ENCODE results near the gene NPPA.

NPPA gene

DNA sequence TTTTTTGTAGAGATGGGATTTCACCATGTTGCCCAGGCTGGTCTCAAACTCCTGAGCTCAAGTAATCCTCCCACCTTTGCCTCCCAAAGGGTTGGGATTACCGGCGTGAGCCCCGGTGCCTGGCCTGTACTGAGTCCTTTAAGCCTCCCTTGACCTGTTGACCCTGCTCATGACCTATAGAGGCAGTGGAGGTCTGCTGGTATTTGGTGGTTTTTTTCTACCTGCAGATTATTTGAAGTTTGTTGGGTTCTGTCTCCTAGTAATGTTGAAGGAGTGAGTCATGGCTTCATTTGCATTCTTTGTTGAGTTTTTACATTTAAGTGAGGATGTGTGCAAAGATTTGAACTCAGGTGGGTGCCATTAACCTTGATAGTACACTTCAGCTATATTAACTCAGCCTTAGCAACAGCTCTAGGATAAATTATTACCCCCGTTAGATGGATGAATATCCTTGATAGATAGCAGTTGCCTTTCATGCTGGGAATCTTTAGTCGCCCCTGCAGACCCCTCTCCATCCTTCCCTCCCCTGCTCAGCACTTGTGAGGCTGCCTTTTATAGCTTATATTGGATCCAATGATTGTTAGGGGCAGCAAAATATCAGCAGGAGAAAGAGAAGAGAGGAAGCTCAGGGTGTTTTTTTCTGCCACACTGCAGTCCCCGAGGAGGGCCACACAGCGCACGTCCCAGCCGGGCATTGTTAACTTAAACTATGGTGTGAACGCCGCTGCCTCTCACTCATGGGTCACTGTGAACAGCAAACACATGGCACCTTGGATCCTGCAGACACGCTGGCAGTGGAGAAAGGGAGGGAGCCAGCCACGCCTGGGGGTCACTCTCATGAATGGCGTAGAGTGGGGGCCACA, 26.0 kb upstream of the NPPA start:
- DNase-seq = no peak

DNA sequence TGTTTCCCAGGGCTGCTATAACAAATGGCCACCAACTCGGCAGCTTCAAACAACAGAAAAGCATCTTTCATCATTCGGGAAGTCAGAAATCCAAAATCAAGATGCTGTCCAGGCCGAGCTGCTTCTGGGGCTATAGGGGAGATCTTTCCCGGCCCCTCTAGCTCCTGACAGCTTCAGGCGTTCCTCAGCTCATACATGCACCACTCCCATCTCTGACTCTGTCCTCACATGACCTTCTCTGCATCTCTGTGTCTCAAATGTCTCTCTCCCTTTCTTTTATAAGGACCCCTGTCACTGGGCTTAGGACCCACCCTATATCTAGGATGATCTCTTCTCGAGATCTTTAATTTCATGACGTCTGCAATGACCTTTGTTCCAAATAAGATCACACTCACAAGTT, 25.0 kb upstream of the NPPA start:
- no peak for DNase-seq

GRCh38 chr1:11869650-11870207, 22.1 kb upstream of the NPPA start:
- no peak for DNase-seq

GRCh38 chr1:11869104-11869503, 21.5 kb upstream of the NPPA start:
- no peak for DNase-seq

GRCh38 chr1:11868331-11868980, 20.9 kb upstream of the NPPA start:
- DNase-seq = no peak

GRCh38 chr1:11862890-11863289, 15.3 kb upstream of the NPPA start:
- DNase-seq = peak; percentile 19

- no peak for DNase-seq
Measured at GRCh38 chr1:11860587-11860986, 13.0 kb upstream of the NPPA start.

- no peak for DNase-seq
Measured at GRCh38 chr1:11860083-11860482, 12.5 kb upstream of the NPPA start.

DNA sequence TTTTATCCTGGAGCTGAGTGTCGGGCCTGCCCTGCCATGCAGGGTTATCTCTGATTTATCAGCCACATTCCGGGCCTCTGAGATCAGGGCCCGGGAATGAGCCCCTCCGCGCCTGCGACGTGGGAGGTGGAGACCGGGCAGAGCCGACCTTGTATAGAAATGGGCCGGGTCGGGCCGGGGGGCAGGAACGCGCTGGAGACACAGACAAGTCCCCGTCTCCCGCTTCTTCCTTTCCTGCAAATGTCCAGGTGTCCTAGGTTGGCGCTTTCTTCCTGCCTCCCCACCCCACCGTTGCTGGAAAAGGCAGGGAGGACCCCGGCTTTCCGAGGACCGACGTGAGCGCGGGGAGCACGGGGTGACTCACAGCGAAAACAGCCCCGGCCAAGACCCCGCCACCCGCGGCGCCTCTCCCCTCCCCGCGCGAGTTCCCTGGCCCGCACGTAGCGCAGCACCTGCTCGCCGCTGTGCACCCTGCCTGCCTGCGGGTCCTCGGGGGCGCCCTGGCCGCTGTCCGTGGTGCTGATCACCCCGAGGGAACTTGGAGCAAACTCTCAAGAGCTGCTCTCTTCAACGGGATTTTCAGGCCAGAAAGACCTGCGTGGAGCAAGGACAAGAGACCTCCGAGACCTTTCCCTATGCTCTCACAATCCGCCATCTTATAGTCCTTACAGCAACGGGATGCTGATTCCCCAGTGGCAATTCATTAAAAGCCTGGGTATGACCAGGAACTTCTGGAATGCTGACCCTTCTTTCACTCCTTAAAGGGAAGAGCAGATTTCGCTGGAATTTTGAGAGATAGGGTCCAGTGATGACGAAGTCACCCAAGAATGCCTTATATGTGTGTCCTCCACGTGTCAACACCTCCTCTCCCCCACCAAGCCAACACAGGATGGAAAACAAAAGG, 11.6 kb upstream of the NPPA start:
- DNase-seq = peak; percentile 41

DNA sequence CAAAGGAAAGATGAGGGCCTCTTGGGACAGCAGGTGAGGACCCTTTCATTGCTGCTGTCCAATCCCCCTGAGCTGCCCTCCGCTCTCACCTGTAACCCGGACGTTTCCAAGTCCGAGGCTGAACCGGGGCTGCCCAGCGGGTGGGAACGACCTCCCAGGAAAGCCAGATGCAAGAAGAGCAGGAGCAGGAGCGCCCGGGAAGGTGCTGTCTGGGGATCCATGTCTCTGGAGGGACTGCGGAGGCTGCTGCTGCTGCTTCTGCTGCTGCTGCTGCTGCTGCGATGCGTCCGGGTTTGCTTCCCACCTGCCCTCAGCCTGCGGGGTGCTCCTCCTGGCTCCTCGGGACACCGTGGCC, 11.0 kb upstream of the NPPA start, which contains the start of gene NPPB:
TSS of gene NPPB (minus strand) at position 333 of the 355 bp plus-strand sequence. CDS start at position 221, 112 bp downstream.
- DNase-seq = no peak

DNA sequence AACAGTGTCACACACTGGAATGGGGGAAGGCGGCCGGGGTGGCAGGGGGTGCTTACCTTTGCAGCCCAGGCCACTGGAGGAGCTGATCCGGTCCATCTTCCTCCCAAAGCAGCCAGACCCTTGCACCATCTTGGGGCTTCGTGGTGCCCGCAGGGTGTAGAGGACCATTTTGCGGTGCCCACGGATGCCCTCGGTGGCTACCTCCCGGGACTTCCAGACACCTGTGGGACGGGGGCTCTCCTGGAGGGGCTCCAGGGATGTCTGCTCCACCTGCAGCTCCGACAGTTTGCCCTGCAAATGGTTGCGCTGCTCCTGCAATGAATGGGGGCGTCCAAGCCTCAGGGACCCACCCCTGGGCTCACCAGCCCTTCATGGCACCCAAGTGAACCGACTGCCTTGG, 10.6 kb upstream of the NPPA start:
- DNase-seq = no peak

- DNase-seq = no peak
Measured at GRCh38 chr1:11857164-11857851, 9.7 kb upstream of the NPPA start.

DNA sequence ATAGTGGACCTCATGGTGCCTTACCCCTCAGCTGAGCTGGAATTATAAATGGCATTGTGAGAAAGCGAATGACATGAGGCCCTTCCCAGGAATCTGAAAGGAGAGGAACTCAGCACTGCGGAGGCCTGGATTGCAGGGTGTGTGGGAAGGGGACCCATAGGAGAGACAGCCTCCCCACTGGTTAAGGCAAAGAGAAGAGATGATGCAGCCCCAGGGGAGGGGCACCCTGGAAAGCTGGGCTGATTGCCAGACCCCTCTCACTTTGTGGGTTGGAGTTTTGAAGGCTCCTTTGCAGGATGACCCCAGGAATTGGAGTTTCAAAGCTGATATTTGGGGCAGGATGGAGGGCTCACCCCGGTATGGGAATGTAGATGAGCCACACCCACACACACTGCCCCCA, 9.1 kb upstream of the NPPA start:
- DNase-seq = no peak

GRCh38 chr1:11855430-11855829, 7.8 kb upstream of the NPPA start:
- no peak for DNase-seq

DNA sequence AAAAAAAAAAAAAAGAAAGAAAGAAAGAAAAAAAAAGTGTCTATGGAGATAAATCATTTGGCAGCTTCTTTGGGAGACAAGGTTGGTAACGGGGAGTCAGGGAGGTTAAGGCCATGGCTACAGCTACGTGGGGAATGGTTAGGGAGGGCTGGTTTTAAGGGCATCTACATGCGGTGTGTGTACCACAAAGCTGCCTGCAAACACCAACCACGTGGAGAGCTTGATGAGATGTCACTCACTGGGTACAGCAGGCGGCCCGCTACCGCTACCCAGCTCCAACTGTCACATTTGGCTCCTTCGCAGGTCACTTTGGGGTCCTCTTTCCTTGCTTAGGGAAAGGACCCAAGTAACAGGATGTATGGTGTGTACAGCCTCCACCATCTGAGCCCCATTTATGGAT, 6.9 kb upstream of the NPPA start:
- no peak for DNase-seq

DNA sequence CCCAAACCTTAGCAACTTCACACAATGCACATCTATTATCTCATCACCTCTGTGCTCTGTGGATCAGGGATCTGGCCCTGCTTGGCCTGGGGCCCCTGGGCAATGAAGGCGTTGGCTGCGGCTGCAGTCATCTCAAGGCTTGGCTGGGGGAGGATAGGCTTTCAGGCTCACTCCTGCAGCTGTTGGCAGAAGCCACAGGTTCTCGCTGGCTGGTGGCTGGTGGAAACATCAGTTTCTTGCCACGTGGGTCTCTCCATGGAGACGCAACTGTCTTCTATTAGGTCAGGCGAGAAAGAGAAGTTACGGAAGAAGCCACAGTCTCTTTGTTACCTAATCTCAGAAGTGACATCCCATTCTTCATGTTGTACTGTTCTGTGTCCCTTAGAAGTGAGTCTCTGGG, 3.6 kb upstream of the NPPA start:
- peak; percentile 36 for DNase-seq

DNA sequence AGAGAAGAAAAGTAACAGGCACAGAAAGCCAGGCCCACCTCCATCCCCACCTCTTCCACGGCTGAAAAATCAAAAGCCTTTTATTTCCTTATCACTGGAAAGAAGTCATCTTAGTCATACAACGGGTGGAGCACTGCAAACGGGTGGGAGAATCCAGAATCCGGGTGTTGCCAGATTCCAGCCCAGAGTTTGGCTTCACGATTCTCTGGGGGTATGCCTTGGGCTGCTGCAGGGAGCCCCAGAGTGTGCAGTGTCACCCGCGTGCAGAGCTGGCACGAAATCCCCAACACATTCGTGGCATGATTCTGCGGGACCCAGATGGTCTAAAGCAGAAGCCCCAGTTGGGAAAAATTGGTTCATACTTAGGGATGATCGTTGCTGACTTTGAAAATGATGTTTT, 2.6 kb upstream of the NPPA start:
- DNase-seq = no peak

DNA sequence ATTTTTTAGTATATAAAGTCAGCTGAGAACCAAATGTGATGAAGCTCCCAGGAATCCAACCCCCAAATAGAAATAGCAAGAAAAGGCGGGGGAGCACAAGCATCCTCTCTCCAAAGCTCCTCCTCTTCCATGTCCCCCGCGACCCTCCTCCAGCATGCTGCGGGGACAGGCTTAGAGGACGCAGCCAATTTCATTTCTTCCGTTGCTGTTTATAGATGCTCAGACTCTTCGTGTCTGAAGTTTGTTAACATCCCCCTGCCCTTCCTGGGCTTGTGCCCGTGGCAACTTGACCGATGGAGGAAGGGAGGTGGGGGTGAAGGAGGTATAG, 754 bp upstream of the NPPA start:
- DNase-seq = no peak

GRCh38 chr1:11845641-11846335, 1.8 kb downstream of the NPPA start:
- DNase-seq = no peak

GRCh38 chr1:11842154-11843041, 5.2 kb downstream of the NPPA start:
- DNase-seq = peak; percentile 47
